SK-N-SH (cell line): Measurements from ENCODE around the gene ZNF490. TPM values are rescaled to one million over a fixed set of nuclear protein-coding genes. Genes with fewer than 3 reads are reported as not detected.

Experiments used
- CTCF ChIA-PET: fragments of 300-600, 350-600 bp; formaldehyde crosslinking; extraction: SDS; loops from one replicate; lab custom pipeline; 2021; lab: Yijun Ruan, JAX
- POLR2A ChIA-PET: fragments of 350-600 bp; sonication (Branson Sonifier 250); formaldehyde crosslinking; extraction: SDS; loops from one replicate; lab custom pipeline; 2020; ENCODE audit warnings: antibody characterized with exemption, inconsistent platforms; lab: Yijun Ruan, JAX
- DNase-seq: peaks from one replicate; pipeline ENCODE4 v3.0.0; 2012
- H2AFZ ChIP-seq: fragments of 200-600 bp; sonication (generic); 2 replicates; pipeline ENCODE4 v1.8.1; 2016; ENCODE audit warnings: antibody characterized with exemption, mild to moderate bottlenecking, low read depth
- H3F3A ChIP-seq: fragments of 200-600 bp; sonication (generic); replicated peaks from 2 replicates; pipeline ENCODE3; 2016; ENCODE audit warnings: antibody characterized with exemption, mild to moderate bottlenecking; ENCODE audit not compliant: insufficient read depth
- H3K27ac ChIP-seq, 2 experiments: fragments of 200-500 bp in 1 of 2; fragments of 200-600 bp in 1 of 2; sonication (Bioruptor generic) in 1 of 2; sonication (generic), shearing (Covaris generic) in 1 of 2; 2 replicates each; pipeline versions ENCODE4 v1.5.1 to v1.6.1; 2014 to 2016; ENCODE audit warnings: low read depth in 2 of 2, inconsistent platforms in 1 of 2, low read length in 1 of 2, mild to moderate bottlenecking in 1 of 2, mixed read lengths in 1 of 2
- H3K27me3 ChIP-seq: fragments of 200-600 bp; sonication (generic), shearing (Covaris generic); 2 replicates; pipeline ENCODE4 v1.6.1; 2016; ENCODE audit warnings: mixed run types; ENCODE audit not compliant: insufficient read depth
- H3K36me3 ChIP-seq, 2 experiments: fragments of 200-500 bp in 1 of 2; fragments of 200-600 bp in 1 of 2; sonication (Bioruptor generic) in 1 of 2; sonication (generic) in 1 of 2; replicated peaks in 1 of 2; 2 replicates each; pipeline versions ENCODE3 to v1.5.1; 2014 to 2016; ENCODE audit warnings: low read length in 1 of 2, mild to moderate bottlenecking in 1 of 2; ENCODE audit not compliant: insufficient read depth in 2 of 2, control insufficient read depth in 1 of 2
- H3K4me1 ChIP-seq, 2 experiments: fragments of 200-500 bp in 1 of 2; fragments of 200-600 bp in 1 of 2; sonication (Bioruptor generic) in 1 of 2; sonication (generic), shearing (Covaris generic) in 1 of 2; 2 replicates each; pipeline versions ENCODE4 v1.5.1 to v1.6.1; 2014 to 2016; ENCODE audit warnings: low read depth in 1 of 2, low read length in 1 of 2, mixed run types in 1 of 2; ENCODE audit not compliant: insufficient read depth in 2 of 2, control insufficient read depth in 1 of 2
- H3K4me2 ChIP-seq: fragments of 200-600 bp; sonication (generic), shearing (Covaris generic); 2 replicates; pipeline ENCODE4 v1.6.1; 2017; ENCODE audit warnings: mixed run types
- H3K4me3 ChIP-seq, 2 experiments: fragments of 200-500 bp in 1 of 2; fragments of 200-600 bp in 1 of 2; sonication (Bioruptor generic) in 1 of 2; sonication (generic), shearing (Covaris generic) in 1 of 2; 2 replicates each; pipeline versions ENCODE4 v1.5.1 to v1.8.1; 2014 to 2016; ENCODE audit warnings: low read depth in 2 of 2, inconsistent platforms in 1 of 2, low read length in 1 of 2, mild to moderate bottlenecking in 1 of 2, mixed read lengths in 1 of 2, moderate library complexity in 1 of 2
- H3K79me2 ChIP-seq: fragments of 200-600 bp; sonication (generic); 2 replicates; pipeline ENCODE4 v1.8.1; 2017; ENCODE audit warnings: mild to moderate bottlenecking; ENCODE audit not compliant: insufficient read depth
- H3K9ac ChIP-seq: fragments of 200-600 bp; sonication (generic); 2 replicates; pipeline ENCODE4 v1.6.1; 2017; ENCODE audit warnings: mixed run types
- H3K9me2 ChIP-seq: fragments of 200-600 bp; sonication (generic); 2 replicates; pipeline ENCODE4 v1.6.1; 2017; ENCODE audit warnings: mixed run types
- H3K9me3 ChIP-seq: fragments of 200-600 bp; sonication (generic); 2 replicates; pipeline ENCODE4 v1.6.1; 2017; ENCODE audit warnings: mixed run types, mild to moderate bottlenecking, moderate library complexity
- H4K20me1 ChIP-seq: fragments of 200-600 bp; sonication (generic); 2 replicates; pipeline ENCODE4 v1.6.1; 2017; ENCODE audit warnings: mild to moderate bottlenecking, mixed run types; ENCODE audit not compliant: insufficient read depth
- CHD2 ChIP-seq: fragments of 150-350 bp; IDR thresholded peaks from 2 replicates; pipeline ENCODE4 v1.6.1; 2018; ENCODE audit warnings: low read length; ENCODE audit not compliant: partially characterized antibody
- ELF1 ChIP-seq: IDR thresholded peaks from 2 replicates; pipeline ENCODE4 v1.4.0; 2012
- EP300 ChIP-seq, 2 experiments: IDR thresholded peaks; 2 replicates each; pipeline versions ENCODE4 v1.4.0 to v1.6.1; 2012; ENCODE audit warnings: borderline replicate concordance in 1 of 2, low read depth in 1 of 2, low read length in 1 of 2
- FOSL2 ChIP-seq: IDR thresholded peaks from 2 replicates; pipeline ENCODE4 v1.4.0; 2012; ENCODE audit warnings: low read depth, mild to moderate bottlenecking, moderate library complexity, borderline replicate concordance
- FOXJ3 ChIP-seq: sonication (generic); formaldehyde crosslinking; IDR thresholded peaks from 2 replicates; pipeline ENCODE4 v1.5.1; 2020; ENCODE audit warnings: mild to moderate bottlenecking, missing genetic modification reagents
- JUND ChIP-seq: IDR thresholded peaks from 2 replicates; pipeline ENCODE4 v1.4.0; 2012
- MXI1 ChIP-seq: IDR thresholded peaks from 2 replicates; pipeline ENCODE4 v1.6.1; 2012; ENCODE audit warnings: mild to moderate bottlenecking, low read depth, low read length, improper control_type of control experiment
- NRF1 ChIP-seq: IDR thresholded peaks from 2 replicates; pipeline ENCODE4 v1.6.1; 2012; ENCODE audit warnings: low read depth, mild to moderate bottlenecking, low read length
- RAD21 ChIP-seq: IDR thresholded peaks from 2 replicates; pipeline ENCODE4 v1.6.1; 2012; ENCODE audit warnings: mild to moderate bottlenecking, low read length
- RCOR1 ChIP-seq: fragments of 150-350 bp; IDR thresholded peaks from 2 replicates; pipeline ENCODE4 v1.6.1; 2017; ENCODE audit warnings: antibody characterized with exemption, low read length
- RFX5 ChIP-seq: IDR thresholded peaks from 2 replicates; pipeline ENCODE4 v1.6.1; 2012; ENCODE audit warnings: mild to moderate bottlenecking, improper control_type of control experiment, low read length
- TCF12 ChIP-seq: IDR thresholded peaks from 2 replicates; pipeline ENCODE4 v1.4.0; 2012
- TEAD4 ChIP-seq: IDR thresholded peaks from 2 replicates; pipeline ENCODE4 v1.4.0; 2012; ENCODE audit warnings: mild to moderate bottlenecking, borderline replicate concordance; ENCODE audit not compliant: insufficient read depth
- YY1 ChIP-seq: IDR thresholded peaks from 2 replicates; pipeline ENCODE4 v1.4.0; 2012; ENCODE audit warnings: low read depth, mild to moderate bottlenecking
- WGBS: methylation state at CpG from one replicate; pipeline ENCODE4 v1.1.6; 2017; ENCODE audit warnings: low lambda C conversion rate; 5-methylcytosine and 5-hydroxymethylcytosine counted together
- polyA plus RNA-seq, 3 experiments: library from polyadenylated mRNA; depleted of rRNA; stranded (reverse); fragments of >200 nt; gene quantifications; 2 replicates each; pipeline ENCODE4 v1.2.3, GENCODE V29; 2012
- TF ChIP-seq, protein P1 (sequence below): IDR thresholded peaks from 2 replicates; pipeline ENCODE4 v1.6.1; 2012; ENCODE audit warnings: mild to moderate bottlenecking, low read depth, low read length, moderate library complexity
- TF ChIP-seq, protein P2 (sequence below): fragments of 150-350 bp; IDR thresholded peaks from 2 replicates; pipeline ENCODE4 v1.6.1; 2016; ENCODE audit warnings: mild to moderate bottlenecking, low read depth, low read length

The ZNF490 gene
- polyA plus RNA-seq, 1 of the 3 experiments (the other 2 are of a cell fraction): 1.3 TPM

DNA sequence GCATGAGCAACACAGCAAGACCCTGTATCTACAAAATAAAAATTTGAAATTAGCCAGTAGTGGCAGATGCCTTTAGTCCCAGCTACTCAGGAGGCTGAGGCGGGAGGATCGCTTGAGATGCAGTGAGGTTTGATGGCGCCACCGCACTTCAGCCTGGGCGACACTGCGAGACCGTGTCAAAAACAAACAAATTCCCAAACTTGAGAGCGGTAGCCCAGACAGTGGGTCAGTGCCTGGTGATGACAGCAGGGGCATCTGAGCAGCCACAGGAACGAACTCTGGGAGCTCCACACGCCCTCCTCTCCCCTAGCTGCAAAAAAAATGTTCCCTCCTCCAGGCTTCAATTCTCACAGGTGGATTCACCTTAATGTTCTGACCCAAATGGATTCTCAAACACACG, 14.1 kb downstream of the ZNF490 start:
- Histone ChIP-seq H3K27ac (no peak overlapping the region), H3K27me3 (no peaks in the 10 kb centered on the region), H3K9me3 (no peaks in the 10 kb centered on the region), H3F3A (no peaks in the 10 kb centered on the region), H3K4me1 (no peaks in the 10 kb centered on the region), H4K20me1 (no peaks in the 10 kb centered on the region), H3K9ac (no peak overlapping the region), H3K4me3 (no peak overlapping the region), H3K9me2 (no peaks in the 10 kb centered on the region), H3K36me3 (peaks cover 6 to 11% of the 10 kb centered on the region in 2 experiments), H3K79me2 (no peaks in the 10 kb centered on the region), H2AFZ (no peak overlapping the region), H3K4me2 (no peak overlapping the region)
- no peak for DNase-seq
- WGBS: 98% methylated on average over 10 of the region's 11 CpGs
- POLR2A ChIA-PET: no interaction called here
- CTCF ChIA-PET: interaction anchor here (1.5 kb wide), 1 partner anchor 33 kb away, joined by 3 read pairs; no protein-coding TSS in a partner anchor
- TF ChIP-seq TCF12: no peak
- TF ChIP-seq YY1: no peak
- no peak for TF ChIP-seq FOXJ3 (CRISPR knock-in tag)
- no peak for TF ChIP-seq RAD21
- TF ChIP-seq, protein P1, sequence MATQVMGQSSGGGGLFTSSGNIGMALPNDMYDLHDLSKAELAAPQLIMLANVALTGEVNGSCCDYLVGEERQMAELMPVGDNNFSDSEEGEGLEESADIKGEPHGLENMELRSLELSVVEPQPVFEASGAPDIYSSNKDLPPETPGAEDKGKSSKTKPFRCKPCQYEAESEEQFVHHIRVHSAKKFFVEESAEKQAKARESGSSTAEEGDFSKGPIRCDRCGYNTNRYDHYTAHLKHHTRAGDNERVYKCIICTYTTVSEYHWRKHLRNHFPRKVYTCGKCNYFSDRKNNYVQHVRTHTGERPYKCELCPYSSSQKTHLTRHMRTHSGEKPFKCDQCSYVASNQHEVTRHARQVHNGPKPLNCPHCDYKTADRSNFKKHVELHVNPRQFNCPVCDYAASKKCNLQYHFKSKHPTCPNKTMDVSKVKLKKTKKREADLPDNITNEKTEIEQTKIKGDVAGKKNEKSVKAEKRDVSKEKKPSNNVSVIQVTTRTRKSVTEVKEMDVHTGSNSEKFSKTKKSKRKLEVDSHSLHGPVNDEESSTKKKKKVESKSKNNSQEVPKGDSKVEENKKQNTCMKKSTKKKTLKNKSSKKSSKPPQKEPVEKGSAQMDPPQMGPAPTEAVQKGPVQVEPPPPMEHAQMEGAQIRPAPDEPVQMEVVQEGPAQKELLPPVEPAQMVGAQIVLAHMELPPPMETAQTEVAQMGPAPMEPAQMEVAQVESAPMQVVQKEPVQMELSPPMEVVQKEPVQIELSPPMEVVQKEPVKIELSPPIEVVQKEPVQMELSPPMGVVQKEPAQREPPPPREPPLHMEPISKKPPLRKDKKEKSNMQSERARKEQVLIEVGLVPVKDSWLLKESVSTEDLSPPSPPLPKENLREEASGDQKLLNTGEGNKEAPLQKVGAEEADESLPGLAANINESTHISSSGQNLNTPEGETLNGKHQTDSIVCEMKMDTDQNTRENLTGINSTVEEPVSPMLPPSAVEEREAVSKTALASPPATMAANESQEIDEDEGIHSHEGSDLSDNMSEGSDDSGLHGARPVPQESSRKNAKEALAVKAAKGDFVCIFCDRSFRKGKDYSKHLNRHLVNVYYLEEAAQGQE: no peak
- no peak for TF ChIP-seq ELF1
- no peak for TF ChIP-seq JUND
- no peak for TF ChIP-seq MXI1
- TF ChIP-seq EP300 (IDR thresholded peaks at IDR 0.05; ENCODE audit: borderline replicate concordance in 1 of 2, low read depth in 1 of 2, low read length in 1 of 2): no peak
- TF ChIP-seq RFX5: no peak
- TF ChIP-seq FOSL2: no peak
- TF ChIP-seq, protein P2, sequence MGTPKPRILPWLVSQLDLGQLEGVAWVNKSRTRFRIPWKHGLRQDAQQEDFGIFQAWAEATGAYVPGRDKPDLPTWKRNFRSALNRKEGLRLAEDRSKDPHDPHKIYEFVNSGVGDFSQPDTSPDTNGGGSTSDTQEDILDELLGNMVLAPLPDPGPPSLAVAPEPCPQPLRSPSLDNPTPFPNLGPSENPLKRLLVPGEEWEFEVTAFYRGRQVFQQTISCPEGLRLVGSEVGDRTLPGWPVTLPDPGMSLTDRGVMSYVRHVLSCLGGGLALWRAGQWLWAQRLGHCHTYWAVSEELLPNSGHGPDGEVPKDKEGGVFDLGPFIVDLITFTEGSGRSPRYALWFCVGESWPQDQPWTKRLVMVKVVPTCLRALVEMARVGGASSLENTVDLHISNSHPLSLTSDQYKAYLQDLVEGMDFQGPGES: no peak
- TF ChIP-seq CHD2: no peak
- TF ChIP-seq RCOR1: no peak
- TF ChIP-seq NRF1: no peak
- no peak for TF ChIP-seq TEAD4
